Pancreas (tissue), 10 donors: ENCODE measurements around the gene CHAF1A. TPM values are rescaled to one million over a fixed set of nuclear protein-coding genes. Genes with fewer than 3 reads are reported as not detected.

ENCODE experiments used
- ATAC-seq, 4 donors: fragments of 200-7000 bp; cut with Tn5 transposase; one replicate each; pipeline versions ENCODE4 v1.8.0 to v1.9.1; 2020; ENCODE audit warnings: mild to moderate bottlenecking in 4 of 4, moderate library complexity in 4 of 4
- DNase-seq, 6 donors: peaks; one replicate each; pipeline ENCODE4 v3.0.0-alpha.2; 2020
- FAIRE-seq: peaks from 2 replicates; lab custom pipeline; 2012; peaks lifted over from hg19 to GRCh38; lab: Jason Lieb, UNC
- H3K27ac ChIP-seq, 4 donors: fragments of 200-600 bp; sonication (generic); 1 replicate in 3 of 4; 2 replicates in 1 of 4; pipeline versions ENCODE4 v1.5.0 to v1.8.0; 2020
- H3K27me3 ChIP-seq, 4 donors: fragments of 200-600 bp; one replicate each; pipeline ENCODE4 v1.8.0; 2021
- H3K36me3 ChIP-seq, 3 donors: fragments of 200-600 bp; sonication (generic) in 1 of 3; one replicate each; pipeline versions ENCODE4 v1.5.0 to v1.8.0; 2020 to 2021
- H3K4me1 ChIP-seq, 3 donors: fragments of 200-600 bp; one replicate each; pipeline ENCODE4 v1.8.0; 2021
- H3K4me3 ChIP-seq, 4 donors: fragments of 200-600 bp; sonication (generic) in 2 of 4; one replicate each; pipeline versions ENCODE4 v1.5.0 to v1.8.0; 2020 to 2021
- H3K9me3 ChIP-seq, 4 donors: fragments of 200-600 bp; one replicate each; pipeline ENCODE4 v1.8.0; 2021
- WGBS, 2 donors: extraction: QIAGEN DNeasy Blood & Tissue Kit; methylation state at CpG; one replicate each; pipeline ENCODE4 v1.1.7; 2013; 5-methylcytosine and 5-hydroxymethylcytosine counted together
- intact Hi-C, 3 donors: fragments of 100-400 bp; cut with DNase I; formaldehyde crosslinking; loops; one replicate each; pipeline versions ENCODE4 v1.11.1 to v1.14.2; 2022
- polyA plus RNA-seq, 2 donors: library from polyadenylated mRNA; stranded (reverse); fragments of 200-250 nt; gene quantifications; one replicate each; pipeline ENCODE4 v1.2.3, GENCODE V29; 2013
- total RNA-seq, 6 donors: library from RNA; stranded (reverse); fragmentation: NEBNext Ultra II Directional in 4 of 6; extraction: Animal tissue kit (Norgen Biotek cat#: 25700) in 4 of 6; gene quantifications; one replicate each; pipeline versions ENCODE4 v1.2.1 to v1.2.4, GENCODE V29; 2021 to 2023
- TF ChIP-seq, protein P1 (sequence below), 4 donors: fragments of 200-600 bp; sonication (generic) in 3 of 4; IDR thresholded peaks; one replicate each; pipeline versions ENCODE4 v1.5.0 to v1.8.0; 2021; ENCODE audit warnings: antibody characterized with exemption in 4 of 4
- donor health status: healthy with polysubstance abuse.
- donor health status: DM: no; HTN: no; CAD: no; lungs with moderate emphysema.
- donor health status: DM: no; HTN: no; CAD: no.
- donor health status: control.
- donor health status: control.
- donor health status: Bipolar disorder and iron deficiency.
- donor health status: DM: yes; HTN: yes; CAD: no.
- donor health status: DM: no; HTN: no; CAD: no.
- donor health status: DM: no; HTN: no; CAD: no.
- donor health status: DM: yes; HTN: yes; CAD: no.

CHAF1A gene, protein sequence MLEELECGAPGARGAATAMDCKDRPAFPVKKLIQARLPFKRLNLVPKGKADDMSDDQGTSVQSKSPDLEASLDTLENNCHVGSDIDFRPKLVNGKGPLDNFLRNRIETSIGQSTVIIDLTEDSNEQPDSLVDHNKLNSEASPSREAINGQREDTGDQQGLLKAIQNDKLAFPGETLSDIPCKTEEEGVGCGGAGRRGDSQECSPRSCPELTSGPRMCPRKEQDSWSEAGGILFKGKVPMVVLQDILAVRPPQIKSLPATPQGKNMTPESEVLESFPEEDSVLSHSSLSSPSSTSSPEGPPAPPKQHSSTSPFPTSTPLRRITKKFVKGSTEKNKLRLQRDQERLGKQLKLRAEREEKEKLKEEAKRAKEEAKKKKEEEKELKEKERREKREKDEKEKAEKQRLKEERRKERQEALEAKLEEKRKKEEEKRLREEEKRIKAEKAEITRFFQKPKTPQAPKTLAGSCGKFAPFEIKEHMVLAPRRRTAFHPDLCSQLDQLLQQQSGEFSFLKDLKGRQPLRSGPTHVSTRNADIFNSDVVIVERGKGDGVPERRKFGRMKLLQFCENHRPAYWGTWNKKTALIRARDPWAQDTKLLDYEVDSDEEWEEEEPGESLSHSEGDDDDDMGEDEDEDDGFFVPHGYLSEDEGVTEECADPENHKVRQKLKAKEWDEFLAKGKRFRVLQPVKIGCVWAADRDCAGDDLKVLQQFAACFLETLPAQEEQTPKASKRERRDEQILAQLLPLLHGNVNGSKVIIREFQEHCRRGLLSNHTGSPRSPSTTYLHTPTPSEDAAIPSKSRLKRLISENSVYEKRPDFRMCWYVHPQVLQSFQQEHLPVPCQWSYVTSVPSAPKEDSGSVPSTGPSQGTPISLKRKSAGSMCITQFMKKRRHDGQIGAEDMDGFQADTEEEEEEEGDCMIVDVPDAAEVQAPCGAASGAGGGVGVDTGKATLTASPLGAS
- total RNA-seq (1 to 10 TPM; 2.8 to 5.0 (median 3.9) TPM), polyA plus RNA-seq (1 to 10 TPM; 3.8 to 4.3 TPM)

DNA sequence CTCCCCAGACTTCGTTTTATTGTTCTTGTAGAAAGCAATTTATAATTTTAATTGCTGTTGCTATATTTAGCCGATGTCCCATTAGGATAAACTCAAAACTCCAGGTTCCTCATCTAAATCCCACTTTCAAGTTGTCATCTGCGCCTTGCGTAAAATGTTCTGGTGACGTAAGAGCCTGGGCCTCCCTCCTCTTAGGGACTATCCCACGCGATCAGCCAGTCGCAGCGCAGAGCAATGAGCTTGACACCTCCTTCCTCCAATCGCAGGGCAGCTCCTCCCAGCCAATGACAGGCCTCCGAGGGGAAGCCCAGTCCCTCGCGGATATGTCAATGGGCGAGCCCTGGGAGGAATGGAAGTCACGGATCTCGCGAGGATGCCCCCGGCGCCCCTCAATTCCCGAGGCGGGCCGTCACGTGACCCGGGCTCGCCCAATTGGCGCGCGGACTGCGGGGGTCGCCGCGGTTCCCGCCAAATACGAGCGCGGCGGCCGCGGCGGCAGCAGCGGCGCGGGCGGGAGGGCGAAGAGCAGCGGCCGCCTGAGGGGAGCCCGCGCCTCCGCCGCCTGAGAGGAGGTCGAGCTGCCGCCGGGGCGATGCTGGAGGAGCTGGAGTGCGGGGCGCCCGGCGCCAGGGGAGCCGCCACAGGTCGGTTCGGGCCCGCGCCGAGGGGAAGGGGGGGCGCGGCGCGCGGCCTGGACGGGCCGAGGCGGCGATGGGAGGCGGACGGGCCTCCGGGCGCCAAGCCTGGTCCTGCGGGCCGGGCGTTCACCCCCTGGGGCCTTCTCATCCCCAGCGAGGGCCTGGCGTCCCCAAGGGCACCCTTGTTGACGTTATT is at the start of gene CHAF1A:
CHAF1A (plus strand) TSS at position 470 of the 834 bp plus-strand sequence; CDS start at position 593, 123 bp downstream.
- DNase-seq (peak; percentile 98 to 100 (median 99)), ATAC-seq (peak; percentile 89 to 95 (median 90)), FAIRE-seq (peak; percentile 98)
- TF ChIP-seq, protein P1, sequence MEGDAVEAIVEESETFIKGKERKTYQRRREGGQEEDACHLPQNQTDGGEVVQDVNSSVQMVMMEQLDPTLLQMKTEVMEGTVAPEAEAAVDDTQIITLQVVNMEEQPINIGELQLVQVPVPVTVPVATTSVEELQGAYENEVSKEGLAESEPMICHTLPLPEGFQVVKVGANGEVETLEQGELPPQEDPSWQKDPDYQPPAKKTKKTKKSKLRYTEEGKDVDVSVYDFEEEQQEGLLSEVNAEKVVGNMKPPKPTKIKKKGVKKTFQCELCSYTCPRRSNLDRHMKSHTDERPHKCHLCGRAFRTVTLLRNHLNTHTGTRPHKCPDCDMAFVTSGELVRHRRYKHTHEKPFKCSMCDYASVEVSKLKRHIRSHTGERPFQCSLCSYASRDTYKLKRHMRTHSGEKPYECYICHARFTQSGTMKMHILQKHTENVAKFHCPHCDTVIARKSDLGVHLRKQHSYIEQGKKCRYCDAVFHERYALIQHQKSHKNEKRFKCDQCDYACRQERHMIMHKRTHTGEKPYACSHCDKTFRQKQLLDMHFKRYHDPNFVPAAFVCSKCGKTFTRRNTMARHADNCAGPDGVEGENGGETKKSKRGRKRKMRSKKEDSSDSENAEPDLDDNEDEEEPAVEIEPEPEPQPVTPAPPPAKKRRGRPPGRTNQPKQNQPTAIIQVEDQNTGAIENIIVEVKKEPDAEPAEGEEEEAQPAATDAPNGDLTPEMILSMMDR (IDR thresholded peaks at IDR 0.05), result no peak
- WGBS, 2 donors, result 0% methylated on average over 32 to 84 of the region's 84 CpGs
- Histone ChIP-seq H3K27ac (peak within 1 kb of the TSS; percentile 53 to 88 (median 80)), H3K27me3 (no peaks in the 10 kb centered on the region), H3K4me3 (peak within 1 kb of the TSS; percentile 57 to 94 (median 84)), H3K36me3 (no peaks in the 10 kb centered on the region), H3K9me3 (no peaks in the 10 kb centered on the region), H3K4me1 (peaks cover 0 to 17% (median 11%) of the 10 kb centered on the region in 3 donors)
- intact Hi-C loops, result no loop called here

DNA sequence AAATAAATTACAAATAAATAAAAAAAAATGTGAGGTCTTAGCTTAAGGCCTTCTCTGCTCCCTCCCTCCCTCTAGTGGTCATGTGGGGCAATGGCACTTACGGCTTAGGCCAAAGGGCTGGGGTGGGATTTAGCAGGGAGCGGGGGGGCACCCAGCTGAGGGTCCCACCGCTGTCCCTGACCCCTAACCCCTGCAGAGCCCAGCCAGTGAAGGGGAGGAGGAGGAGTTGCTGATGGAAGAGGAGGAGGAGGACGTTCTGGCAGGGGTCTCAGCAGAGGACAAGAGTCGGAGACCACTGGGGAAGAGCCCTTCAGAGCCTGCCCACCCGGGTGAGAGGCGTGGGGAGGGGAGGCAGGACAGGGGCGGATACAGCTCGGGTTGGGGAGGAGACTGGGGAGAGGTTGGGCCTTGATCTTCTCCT is 49.7 kb upstream of the CHAF1A start:
- Histone ChIP-seq H3K9me3 (no peaks in the 10 kb centered on the region), H3K27me3 (no peaks in the 10 kb centered on the region), H3K36me3 (no peaks in the 10 kb centered on the region), H3K27ac (no peak overlapping the region), H3K4me1 (no peaks in the 10 kb centered on the region), H3K4me3 (no peak overlapping the region)
- no peak for FAIRE-seq
- WGBS, 2 donors, result 25 to 31% methylated on average over 9 of the region's 9 CpGs
- peak; percentile 52 to 82 (median 77) for ATAC-seq
- DNase-seq, result peak in 4 of 6 donors; percentile 52 to 68 (median 64)
- intact Hi-C loops, result loop anchor here in 2 of 3 donors (5.0 to 10.0 kb wide), 2 partner anchors 85 to 88 kb away; no protein-coding TSS in a partner anchor
- TF ChIP-seq, protein P1 (IDR thresholded peaks at IDR 0.05), result peak; percentile 69 to 90 (median 86)

DNA sequence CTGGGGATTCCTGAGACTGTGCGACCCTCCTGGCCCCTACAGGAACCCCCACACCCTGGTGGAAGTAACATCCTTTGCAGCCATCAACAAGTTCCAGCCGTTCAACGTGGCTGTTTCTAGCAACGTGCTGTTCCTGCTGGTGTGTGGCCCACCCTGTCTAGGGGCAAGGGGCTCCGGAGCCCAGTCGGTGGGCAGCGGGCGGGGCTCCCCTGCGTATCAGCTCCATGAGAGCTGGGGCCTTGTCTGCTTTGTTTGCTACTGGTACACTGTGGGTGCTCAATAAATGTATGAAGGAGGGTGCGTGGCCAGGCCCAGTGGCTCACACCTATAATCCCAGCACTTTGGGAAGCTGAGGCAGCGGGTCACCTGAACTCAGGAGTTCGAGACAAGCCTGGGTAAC is 48.2 kb upstream of the CHAF1A start:
- TF ChIP-seq, protein P1 (IDR thresholded peaks at IDR 0.05), result no peak
- Histone ChIP-seq H3K4me1 (no peaks in the 10 kb centered on the region), H3K36me3 (peaks cover 0 to 10% (median under 1%) of the 10 kb centered on the region in 3 donors), H3K27me3 (no peaks in the 10 kb centered on the region), H3K4me3 (no peak overlapping the region), H3K9me3 (no peaks in the 10 kb centered on the region), H3K27ac (no peak overlapping the region)
- FAIRE-seq (no peak), DNase-seq (no peak), ATAC-seq (no peak)
- 85 to 90% methylated on average over 12 of the region's 12 CpGs for WGBS, 2 donors
- intact Hi-C loops, result loop anchor here in 2 of 3 donors (5.0 to 10.0 kb wide), 2 partner anchors 87 to 89 kb away; no protein-coding TSS in a partner anchor

DNA sequence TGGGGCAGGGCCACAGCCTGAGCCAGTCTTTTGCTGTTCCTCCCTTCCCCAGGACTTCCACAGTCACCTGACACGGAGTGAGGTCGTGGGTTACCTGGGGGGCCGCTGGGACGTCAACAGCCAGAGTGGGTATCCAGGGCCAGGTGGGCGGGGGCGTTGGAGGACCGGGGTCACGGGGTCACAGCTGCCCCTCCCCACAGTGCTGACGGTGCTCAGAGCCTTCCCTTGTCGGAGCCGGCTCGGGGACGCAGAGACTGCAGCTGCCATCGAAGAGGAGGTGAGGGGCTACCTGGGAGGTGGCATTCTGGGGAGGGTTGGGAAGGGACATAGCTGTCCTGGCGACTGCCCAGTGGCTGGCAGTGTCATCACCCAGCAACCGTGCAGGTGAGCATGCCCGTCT is 47.5 kb upstream of the CHAF1A start:
- TF ChIP-seq, protein P1 (IDR thresholded peaks at IDR 0.05), result no peak
- Histone ChIP-seq H3K9me3 (no peaks in the 10 kb centered on the region), H3K36me3 (peaks cover 0 to 17% (median 5%) of the 10 kb centered on the region in 3 donors), H3K27me3 (no peaks in the 10 kb centered on the region), H3K4me3 (no peak overlapping the region), H3K27ac (no peak overlapping the region), H3K4me1 (no peaks in the 10 kb centered on the region)
- FAIRE-seq (no peak), ATAC-seq (peak in 1 of 4 donors; percentile 1), DNase-seq (peak in 2 of 6 donors; percentile 41 to 74)
- intact Hi-C loops, result loop anchor here in 2 of 3 donors (5.0 to 10.0 kb wide), 2 partner anchors 88 to 90 kb away; no protein-coding TSS in a partner anchor
- 78 to 83% methylated on average over 17 of the region's 17 CpGs for WGBS, 2 donors
